Measurements from ENCODE around the gene FAM111A. TPM values are rescaled to one million over a fixed set of nuclear protein-coding genes. Genes with fewer than 3 reads are reported as not detected.
"Not testable (repeated sequence)": the region's sequence is repeated elsewhere in the genome, so short reads cannot be mapped to it uniquely, and the experiment has no call there.

Gene FAM111A
- total RNA-seq, 1 donor: 60.0 TPM

DNA sequence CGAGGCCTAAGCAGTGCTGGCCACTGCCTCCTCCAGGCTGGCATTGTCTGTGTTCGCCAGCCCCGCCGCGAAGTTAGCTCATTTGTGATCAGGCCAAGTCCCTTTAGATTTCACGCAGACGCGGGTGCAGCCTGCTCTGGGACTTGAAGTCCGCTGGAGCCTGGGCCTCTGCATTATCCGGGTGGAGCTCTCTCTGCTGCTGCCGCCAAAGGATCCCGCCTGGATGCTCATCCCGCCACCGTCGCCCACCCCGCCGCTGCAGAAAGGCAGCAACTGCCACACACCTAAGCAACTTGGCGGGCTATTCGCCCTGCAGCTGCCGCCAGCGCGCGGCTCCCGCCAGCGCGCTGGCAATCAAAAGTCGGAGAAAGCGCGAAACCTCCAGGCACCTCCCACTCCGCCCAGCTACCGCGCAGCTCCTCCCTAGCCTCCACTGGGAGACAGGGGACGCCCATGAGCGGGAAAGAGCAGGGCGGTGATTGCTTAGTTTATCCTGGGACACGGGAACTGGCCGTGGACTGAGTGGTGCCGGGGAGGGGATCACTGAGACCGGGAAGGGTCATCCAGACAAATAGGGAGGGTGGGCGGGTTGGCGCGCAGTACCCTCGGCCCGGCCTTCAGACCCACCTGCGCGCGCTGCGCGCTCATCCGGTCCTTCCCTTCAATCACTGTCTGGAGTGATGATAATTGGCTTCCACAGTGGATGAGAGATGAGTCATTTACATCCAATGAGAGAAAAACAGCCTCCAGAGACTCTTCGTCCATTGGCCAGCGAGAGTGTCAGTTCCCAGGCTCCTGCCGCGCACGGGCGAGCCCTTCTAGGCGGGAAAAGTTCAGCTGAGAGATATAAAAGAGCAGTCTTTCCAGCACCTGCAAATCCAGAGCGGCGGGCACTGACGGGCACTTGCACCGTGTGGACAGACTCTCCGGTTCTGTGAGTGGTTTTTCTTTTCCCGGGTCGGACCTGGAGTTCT, 36.0 kb upstream of the FAM111A start, which contains the start of gene FAM111B:
TSS of gene FAM111B (plus strand) at position 875 of the 974 bp plus-strand sequence. CDS start 2,389 bp downstream, outside the sequence.
- DNase-seq (ENCODE audit: low read depth): peak; percentile 88
- H3K4me3 ChIP-seq (ENCODE audit: low read depth, low read length): peak within 1 kb of the TSS; percentile 69
- TF ChIP-seq, protein P1, sequence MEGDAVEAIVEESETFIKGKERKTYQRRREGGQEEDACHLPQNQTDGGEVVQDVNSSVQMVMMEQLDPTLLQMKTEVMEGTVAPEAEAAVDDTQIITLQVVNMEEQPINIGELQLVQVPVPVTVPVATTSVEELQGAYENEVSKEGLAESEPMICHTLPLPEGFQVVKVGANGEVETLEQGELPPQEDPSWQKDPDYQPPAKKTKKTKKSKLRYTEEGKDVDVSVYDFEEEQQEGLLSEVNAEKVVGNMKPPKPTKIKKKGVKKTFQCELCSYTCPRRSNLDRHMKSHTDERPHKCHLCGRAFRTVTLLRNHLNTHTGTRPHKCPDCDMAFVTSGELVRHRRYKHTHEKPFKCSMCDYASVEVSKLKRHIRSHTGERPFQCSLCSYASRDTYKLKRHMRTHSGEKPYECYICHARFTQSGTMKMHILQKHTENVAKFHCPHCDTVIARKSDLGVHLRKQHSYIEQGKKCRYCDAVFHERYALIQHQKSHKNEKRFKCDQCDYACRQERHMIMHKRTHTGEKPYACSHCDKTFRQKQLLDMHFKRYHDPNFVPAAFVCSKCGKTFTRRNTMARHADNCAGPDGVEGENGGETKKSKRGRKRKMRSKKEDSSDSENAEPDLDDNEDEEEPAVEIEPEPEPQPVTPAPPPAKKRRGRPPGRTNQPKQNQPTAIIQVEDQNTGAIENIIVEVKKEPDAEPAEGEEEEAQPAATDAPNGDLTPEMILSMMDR (IDR thresholded peaks at IDR 0.05; ENCODE audit: insufficient read depth, low read depth, low read length): peak; percentile 23

DNA sequence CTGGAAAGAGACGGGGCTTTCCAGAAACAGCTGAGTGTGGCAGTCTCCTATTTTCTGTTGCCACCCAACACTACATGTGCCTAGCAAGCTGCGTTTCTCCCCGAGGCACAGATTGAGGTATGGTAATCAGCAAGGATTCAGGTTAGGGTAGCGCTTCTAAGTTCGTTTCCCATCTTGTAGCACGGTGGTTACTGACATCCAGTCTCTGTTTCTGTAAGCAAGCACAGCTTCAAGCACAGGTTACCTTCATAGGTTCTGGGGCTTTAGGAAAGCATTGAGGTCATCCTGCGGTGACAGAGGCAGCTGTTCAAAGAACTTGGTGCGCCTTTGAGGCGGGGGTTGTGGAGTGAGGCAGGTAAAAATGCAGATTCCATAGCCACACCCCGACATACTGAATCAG, 34.9 kb upstream of the FAM111A start:
- peak overlapping the region; percentile 69 for H3K4me3 ChIP-seq (ENCODE audit: low read depth, low read length)
- not testable (repeated sequence) for DNase-seq (ENCODE audit: low read depth)

DNA sequence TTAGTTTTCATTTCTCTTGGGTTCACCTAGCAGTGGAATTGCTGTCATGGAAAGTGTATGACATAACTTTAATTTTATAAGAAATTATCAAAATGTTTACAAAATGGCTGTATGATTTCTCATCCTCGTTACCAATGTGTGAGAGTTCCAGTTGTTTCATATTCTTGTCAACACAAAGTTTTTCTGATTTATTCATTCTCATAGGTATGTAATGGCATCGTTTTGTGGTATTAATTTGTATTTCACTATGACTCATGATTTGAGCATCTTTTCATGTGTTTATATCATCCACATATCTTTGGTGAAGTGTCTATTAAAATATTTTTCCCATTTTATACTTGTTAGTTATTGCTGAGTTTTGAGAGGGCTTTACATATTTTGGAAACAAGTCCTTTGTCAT, 30.2 kb upstream of the FAM111A start:
- TF ChIP-seq, protein P1 (IDR thresholded peaks at IDR 0.05; ENCODE audit: insufficient read depth, low read depth, low read length): no peak
- no peak for DNase-seq (ENCODE audit: low read depth)

DNA sequence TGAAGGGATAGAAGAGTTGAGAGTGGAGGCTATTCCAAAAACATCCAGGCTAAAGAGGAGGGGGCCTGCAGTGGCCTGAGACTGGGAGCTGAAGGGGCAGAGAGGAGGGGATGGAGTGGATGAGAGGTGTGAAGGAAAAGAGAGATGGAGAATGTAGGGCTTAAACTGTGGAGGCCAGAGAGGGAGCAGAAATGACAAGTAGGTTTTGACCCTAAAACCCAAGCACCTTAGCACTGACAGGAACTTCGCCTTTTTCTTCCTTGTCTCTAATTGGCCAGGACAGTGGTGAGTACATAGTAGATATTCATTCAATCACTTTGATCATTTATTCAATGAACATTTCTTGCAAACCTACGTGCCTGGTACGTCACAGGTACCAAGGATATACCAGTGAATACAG, 28.3 kb upstream of the FAM111A start:
- DNase-seq (ENCODE audit: low read depth): no peak
- TF ChIP-seq, protein P1 (IDR thresholded peaks at IDR 0.05; ENCODE audit: insufficient read depth, low read depth, low read length): no peak
- no peak overlapping the region for H3K4me3 ChIP-seq (ENCODE audit: low read depth, low read length)

More for the DNA sequence above, 30.2 kb upstream of the FAM111A start:
- no peak overlapping the region for H3K4me3 ChIP-seq (ENCODE audit: low read depth, low read length)

DNA sequence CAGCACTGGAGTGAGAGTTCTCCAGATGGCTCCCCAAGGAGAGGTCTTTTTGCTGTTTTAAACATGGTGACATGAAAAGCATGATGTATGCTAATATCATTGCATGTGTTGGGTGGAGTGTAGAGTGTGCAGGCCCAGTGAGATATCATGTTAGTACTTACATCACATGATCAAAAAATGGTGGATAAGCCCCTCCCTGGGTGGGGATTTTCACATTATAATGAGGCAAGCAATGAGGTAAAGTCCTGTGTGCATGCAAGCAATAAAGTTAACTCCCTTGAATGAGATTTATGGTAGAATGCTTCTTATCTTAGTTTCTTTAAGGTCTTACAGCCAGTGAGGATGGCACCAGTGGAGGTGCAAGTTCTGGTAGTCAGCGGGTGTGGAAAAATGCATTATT, 27.1 kb upstream of the FAM111A start:
- DNase-seq (ENCODE audit: low read depth): no peak
- TF ChIP-seq, protein P1 (IDR thresholded peaks at IDR 0.05; ENCODE audit: insufficient read depth, low read depth, low read length): no peak
- no peak overlapping the region for H3K4me3 ChIP-seq (ENCODE audit: low read depth, low read length)

DNA sequence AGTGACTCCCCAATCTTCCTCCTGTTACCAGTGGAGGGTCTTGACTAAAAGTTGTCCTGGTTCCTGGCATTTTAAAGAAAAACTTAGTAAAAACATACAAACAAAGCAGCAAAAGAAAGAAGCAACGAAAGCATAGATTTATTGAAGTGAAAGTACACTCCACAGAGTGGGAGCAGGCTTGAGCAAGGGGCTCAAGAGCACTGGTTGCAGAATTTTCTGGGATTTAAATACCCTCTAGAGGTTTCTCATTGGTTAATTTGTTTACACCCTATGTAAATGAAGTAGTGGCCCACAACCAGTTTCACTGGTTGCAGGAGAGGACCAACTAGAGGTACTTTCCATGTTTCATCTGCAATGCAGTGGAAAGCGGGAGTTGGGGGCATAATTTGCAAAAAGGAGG, 24.9 kb upstream of the FAM111A start:
- TF ChIP-seq, protein P1 (IDR thresholded peaks at IDR 0.05; ENCODE audit: insufficient read depth, low read depth, low read length): no peak
- no peak overlapping the region for H3K4me3 ChIP-seq (ENCODE audit: low read depth, low read length)
- no peak for DNase-seq (ENCODE audit: low read depth)

DNA sequence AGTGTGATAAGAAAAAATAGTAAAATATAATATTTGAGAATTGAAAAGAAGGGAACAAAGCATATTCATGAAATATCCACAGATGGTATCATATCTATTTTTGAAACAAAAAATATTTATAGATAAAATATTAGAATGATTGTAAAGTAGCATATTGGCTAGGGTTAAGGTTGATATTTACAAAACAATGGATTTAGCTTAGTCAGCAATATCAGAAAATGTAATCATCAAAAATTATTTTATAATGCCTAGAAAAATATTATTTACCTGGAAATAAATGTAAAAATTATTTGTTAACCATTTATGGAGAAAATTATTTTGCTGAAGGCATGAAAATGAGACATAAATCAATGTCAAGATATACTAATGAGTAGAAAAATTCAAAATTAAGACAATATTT, 22.8 kb upstream of the FAM111A start:
- DNase-seq (ENCODE audit: low read depth): no peak
- no peak overlapping the region for H3K4me3 ChIP-seq (ENCODE audit: low read depth, low read length)
- TF ChIP-seq, protein P1 (IDR thresholded peaks at IDR 0.05; ENCODE audit: insufficient read depth, low read depth, low read length): no peak

Data from fibroblast of villous mesenchyme (primary cell).